ENCODE measurements around the gene LRRC32.
A peak's percentile ranks its signal among the peaks of the same experiment; 100 is the strongest.

Gene LRRC32

DNA sequence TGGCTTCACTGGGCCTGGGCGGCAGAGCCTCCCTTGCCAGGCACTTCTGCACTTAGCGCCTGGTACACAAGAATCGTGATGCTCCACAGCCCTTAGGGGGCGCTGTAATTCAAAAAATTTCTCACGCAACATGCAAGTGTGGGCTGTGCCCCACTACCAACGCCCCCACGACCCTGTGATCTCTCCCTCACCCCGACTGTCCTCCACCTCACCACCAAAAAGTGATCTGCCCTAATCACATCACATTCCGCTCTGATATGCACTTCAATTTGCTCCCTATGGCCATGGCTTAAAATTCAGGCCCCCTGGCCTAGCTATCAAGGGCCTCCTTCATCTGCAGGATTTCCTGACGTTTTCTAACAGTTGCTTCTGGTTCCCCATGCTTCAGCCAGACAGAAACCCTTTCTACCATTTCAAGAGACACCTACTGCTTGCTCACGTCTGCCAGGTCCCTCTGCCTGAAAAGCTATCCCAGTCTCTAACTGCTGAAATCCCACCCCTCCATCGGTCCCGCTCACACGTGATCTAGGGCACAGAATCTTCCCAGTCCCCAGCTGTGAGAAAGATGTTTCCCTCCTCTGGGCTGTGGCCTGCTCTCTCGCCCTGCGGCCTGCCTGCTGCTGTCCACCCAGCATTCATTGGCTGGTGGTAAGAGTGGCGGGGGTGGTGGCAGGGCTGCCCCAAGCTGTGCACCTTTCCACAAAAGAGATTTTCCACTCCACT lies 27.9 kb upstream of the LRRC32 start:
- no peak for DNase-seq

DNA sequence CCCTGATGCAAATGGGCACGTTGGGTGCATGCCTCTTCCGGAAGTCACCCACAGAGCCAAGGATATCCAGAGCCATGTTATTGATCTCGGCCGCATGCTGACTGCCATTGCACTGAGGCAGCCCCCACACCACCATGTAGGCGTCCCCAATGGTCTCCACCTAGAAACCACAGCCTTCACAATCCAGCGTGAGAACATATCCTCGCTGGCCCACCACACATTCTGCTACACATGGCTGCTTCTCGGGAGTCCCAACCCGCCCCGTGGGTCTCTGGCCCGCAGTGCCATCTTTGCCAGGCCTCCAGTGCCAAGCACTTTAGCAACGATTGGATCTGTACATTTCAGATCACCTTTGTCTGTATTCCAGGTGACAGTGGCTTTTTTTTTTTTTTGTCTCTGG lies 26.2 kb upstream of the LRRC32 start:
- no peak for DNase-seq

DNA sequence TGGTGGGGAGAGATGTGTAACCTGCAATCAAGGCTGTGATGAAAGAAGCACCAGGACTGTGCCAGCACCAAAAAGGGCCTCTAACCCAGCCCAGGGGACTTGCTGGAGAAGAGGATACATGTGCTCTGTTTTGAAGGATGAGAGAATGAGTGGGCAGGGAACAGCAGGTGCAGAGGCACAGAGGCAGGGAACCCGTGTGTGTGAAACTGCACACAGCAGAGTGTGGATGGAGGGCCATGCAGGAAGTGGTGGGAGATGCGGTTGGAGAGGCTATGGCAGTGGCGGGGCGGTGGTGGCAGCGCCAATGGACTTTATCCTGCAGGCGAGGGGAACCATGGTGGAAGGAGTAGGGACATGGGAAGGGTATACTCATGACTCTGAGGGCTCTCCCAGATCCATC lies 25.2 kb upstream of the LRRC32 start:
- no peak for DNase-seq

DNA sequence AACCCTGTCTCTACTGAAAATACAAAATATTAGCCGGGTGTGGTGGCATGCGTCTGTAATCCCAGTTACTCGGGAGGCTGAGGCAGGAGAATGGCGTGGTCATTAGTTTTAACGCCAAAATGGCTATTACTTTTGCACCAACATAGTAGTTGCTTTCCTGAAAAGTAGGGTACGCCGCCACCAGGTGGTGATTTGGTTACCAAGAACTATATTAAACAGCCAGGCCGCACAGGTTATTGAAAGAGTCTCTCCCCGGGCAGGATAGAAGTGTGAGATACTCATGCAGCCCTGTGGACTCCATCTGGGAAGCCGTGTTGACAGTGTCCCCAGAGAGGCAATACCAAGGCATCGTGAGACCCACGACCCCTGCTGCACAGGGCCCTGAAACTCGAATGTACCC lies 24.6 kb upstream of the LRRC32 start:
- DNase-seq: no peak

DNA sequence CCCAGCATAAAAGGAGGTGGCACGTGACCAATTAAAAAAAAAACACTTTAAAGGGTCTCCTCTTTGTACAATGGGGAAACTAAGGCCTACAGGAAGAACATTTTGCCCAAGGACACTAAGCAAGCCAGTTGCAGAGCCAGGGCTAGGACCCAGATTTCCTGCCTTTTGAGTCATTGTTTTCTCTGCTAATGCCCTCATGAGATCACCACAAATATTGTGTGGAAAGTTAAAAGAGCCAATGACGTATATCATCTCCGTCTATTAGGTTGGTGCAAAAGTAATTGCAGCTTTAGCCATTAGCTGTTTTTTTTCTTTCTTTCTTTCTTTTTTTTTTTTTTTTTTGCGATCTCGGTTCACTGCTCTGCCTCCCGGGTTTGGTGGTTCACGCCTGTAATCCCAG lies 24.1 kb upstream of the LRRC32 start:
- no peak for DNase-seq

DNA sequence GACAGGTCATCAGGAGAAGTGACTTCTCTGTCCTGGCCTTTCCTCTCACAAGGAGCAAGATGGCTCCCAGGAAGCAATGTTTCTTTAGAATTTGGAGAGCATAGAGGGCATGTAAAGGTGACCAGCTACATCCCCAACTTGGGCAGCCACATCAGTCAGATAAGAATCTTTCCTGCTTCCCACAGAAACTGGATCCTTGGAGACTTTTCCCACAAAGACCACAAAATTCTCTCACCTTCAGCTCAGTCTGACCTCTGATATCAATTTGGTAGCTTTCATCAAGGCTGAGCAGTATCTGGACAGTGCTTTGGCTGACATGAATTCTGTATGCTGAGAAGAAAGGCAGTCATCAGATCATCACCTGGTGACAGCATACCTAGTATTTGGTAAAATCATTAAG lies 23.3 kb upstream of the LRRC32 start:
- no peak for DNase-seq

DNA sequence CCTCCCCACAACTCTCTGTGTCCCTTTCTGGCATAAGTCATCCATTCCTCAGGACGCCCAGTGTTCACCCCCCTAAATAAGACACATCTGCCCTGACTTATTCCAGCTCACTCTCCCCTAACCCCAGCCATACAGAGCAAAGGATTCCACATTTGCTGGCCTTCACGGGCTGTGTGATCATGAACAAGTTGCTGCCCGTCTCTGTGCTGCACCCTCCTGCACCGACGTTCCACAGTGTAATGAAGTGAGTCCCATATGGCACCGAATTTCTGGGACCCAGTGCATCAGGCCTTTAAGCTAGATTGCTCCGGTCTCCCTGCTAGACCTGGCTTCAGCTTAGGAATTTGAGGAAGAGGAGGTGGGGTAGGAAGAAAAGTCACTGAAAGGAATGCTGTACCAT lies 22.4 kb upstream of the LRRC32 start:
- DNase-seq: no peak

DNA sequence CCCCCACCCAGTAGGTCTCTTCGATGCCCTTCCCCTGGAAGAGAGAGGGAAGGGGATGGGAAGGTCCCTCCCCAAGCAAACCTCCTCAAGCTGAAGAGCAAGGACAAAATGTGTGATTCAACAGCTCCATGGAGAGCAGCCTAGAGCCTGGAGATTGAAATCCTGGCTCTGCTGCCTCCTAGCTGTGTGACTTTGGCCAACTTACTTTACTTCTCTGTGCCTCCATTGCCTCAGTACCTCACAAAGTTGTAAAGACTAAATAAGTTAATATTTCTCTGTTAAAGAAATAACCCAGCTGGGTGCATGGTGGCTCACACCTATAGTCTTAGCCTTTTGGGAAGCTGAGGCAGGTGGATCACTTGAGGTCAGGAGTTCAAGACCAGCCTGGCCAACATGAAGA lies 21.1 kb upstream of the LRRC32 start:
- no peak for DNase-seq

DNA sequence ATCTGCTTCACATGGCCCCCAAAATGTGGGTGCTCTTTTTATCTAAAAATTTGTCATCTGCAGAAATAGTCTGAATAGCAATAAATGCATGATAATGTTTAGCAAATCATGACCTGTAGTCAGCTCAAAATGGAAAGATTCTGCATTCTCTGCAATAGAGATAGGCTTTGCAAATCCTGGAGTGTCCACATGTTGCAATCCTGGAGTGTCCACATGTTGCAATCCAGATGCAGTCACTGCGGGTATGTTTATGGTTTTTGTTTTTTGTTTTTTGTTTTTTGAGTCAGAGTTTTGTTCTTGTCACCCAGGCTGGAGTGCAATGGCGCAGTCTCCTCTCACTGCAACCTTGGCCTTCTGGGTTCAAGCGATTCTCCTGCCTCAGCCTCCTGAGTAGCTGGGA lies 20.2 kb upstream of the LRRC32 start:
- no peak for DNase-seq

DNA sequence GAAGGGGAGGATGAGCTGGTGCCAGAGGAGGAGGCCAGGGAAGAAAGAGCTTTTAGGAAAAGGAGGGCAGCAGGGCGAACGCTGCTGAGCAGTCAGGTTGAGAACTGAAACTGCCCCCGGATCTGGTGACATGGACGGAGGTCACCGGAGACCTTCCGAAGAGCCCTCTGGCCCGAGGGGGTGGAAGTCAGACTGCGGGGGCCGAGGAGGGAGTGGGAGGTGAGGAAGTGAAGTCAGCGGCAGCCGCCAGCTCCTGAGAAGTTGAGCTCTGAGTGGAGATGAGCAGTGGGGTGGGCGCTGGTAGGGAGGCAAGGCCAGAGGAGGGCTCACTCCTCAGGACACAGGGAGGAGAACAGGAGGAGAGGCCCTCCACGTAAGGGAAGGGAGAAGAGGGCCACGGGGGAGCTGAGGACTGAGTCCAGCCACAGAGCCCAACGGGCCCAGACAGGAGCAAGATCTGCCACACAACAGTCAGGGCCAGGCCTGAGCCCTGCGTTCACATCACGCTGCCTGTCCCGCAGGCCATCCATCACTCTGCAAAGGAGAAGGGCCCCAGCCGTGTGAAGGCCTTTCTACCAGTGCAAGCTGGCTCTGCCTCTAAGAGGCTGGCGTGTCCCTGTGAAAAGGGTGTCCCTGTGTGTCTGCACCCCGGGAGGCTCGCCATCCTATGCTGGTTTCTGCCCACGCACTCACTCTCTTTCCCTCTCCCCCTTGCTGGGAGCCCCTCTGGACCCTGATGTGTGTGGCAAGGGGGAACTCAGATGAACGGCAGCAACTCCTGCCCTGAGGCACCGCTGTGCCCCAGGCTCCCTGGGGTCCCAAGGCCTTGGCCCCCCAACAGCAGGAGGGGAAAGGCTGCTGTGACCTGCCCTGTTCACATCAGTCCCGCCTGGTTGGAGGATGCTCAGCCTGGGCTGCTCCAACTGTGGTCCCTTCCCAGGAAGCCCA lies 19.0 kb upstream of the LRRC32 start:
- no peak for DNase-seq

DNA sequence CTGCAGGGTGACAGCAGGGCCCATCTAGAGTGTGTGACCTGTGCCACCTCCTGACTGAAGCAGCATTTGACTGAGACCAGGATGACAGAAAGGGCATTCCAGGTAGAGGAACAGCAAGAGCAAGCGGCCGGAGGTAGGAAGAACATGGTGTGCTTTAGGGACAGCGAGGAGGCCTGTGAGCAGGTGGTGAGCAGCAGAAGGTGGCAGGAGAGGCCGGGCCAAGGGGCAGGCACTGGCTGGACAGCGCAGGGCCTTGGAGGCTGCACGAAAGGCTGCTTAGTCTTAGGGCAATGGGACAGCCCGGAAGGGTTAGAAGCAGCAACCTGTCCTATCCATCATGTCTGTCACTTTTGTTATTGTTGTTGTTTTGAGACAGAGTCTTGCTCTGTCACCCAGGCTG lies 17.6 kb upstream of the LRRC32 start:
- DNase-seq: no peak

DNA sequence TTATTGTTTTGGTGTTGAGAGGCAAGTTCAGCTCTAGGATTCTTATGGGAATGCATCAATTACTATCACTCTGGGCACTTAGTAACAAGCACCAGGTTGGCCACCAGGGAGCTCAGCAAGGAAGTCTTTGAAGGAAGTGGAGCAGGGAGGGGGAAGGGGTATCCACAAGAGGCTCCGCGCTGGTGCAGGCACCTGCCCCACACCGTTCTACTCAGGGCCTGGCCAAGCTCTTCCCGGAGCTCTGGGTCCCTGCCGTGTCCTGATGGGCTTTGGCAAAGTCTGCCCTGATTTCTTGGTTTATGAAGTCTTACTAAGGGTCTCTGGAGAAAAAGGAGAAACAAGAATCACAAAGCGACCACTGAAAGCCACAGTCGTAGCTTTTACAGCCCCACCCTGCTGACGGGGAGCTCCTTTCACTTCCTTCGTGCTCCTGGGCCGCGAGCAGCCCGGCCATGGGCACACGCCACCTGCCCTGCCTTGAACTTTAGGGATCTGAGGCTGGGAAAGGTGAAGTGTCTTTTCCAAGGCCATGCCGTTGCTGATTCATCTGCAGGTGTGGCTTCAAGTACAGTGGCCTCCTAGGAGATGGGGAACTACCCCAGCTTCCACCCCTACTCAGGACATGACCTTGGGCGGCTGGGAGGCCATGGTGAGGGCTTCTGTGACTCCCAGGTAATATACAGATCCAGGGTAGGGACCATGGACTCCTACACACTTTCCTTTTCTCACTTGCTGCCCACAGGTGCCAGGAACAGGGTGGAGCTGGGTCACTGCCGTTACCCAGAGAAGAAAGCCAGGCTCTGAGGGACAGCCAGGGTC lies 15.9 kb upstream of the LRRC32 start:
- DNase-seq: no peak

DNA sequence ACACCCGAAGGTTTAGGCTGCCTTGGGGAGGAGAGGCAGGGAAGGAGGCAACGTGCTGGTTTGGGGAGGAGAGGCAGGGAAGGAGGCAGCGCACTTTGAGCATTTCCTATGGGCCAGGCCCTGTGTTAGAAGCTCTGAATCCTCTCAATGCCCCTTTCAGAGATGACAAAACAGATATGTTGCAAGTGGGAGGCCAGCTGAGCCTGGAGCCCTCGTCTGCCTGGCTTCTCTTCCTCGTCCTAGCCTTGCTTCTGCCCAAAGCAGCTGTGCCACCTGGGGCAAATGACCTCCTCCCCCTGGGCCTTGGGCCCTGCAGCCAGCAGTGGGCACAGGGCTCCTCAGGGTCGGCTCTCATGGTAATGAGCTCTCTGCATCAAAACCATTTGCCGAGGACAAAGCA lies 15.3 kb upstream of the LRRC32 start:
- no peak for DNase-seq

DNA sequence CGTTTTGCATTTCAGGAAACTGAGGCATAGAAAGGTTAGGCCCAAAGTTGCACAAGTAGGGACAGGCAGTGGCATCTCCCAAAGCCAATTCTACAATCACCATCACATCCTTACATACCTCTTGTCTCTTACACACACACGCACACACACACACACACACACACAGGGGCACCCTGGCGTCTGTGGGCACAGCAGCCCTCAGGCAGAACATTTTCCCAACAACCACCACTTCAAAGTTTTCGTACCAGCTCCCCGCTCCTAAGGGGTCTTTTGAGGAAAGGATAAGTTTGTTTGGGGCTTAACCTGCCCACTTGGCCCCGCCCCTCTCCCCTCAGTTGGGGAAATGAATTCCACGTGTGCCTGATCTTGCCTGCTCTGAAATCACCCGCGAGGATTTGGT lies 14.7 kb upstream of the LRRC32 start:
- DNase-seq: no peak

DNA sequence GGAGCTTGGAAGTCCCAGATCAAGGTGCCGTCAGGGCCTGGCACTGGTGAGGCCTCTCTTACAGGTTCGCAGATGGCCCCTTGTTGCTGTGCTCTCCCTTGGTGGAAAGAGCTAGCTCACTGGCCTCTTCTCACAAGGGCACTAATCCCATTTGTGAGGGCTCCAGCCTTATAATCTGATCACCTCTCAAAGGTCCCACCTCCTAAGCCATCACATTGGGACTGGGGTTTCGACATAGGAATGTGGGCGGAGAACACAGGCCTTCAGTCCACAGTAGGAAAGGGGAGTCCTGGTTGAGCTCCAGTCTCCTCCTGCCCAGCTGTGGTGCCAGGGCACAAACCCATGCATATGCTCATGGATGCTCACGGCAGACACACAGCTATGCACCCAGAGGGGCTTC lies 14.0 kb upstream of the LRRC32 start:
- DNase-seq: no peak

DNA sequence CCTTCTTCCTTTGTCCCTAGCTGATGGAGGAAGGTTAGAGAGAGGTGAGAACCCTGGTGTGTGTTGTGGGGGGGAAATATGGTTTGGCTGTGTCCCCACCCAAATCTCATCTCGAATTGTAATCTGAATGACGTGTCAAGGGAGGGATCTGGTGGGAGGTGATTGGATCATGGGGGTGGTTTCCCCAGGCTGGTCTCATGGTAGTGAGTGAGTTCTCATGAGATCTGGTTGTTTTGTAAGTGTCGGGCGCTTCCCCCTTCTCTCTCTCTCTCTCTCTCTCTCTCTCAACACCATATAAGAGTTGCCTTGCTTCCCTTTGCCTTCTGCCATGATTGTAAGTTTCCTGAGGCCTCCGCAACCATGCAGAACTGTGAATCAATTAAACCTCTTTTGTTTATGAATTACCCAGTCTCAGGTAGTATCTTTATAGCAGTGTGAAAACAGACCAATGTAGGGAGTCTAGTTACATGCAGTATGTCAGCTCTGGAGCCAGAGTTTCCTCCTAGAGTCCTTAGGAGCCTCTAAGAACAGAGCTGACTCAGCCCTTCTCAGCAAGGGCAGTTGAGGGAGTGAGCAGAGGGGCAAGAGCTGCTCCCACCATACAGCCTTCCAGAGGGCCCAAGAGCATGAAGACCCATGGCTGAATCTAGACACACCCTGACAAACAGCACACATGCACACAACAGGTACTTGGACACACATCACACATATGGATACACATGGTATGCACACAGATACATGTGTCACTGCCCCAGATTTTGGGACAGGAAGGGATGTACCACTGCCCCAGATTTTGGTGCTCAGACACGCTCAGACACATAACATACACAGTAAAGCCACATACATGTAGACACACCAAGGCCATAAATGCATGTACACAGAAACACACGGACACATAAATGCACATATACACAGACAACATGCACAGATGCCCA lies 12.9 kb upstream of the LRRC32 start:
- no peak for DNase-seq

DNA sequence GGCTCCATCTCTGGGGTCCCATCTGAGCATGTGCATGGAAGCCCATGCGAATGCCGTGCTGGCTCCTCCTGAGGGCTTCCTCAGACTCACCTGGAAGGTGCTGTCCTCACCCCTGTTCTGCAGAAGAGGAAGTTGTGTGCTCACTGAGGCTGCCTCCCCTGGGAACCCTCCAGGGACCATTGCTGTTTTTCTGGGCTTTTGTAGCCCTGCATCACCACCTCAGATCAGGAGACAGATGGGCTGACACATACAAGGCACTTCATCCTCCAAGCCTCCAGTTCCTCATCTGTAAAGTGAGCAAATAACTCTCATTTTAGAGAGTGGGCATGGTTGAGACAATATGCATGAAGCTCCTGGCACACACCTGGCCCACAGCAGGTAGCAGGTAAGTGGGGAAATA lies 12.1 kb upstream of the LRRC32 start:
- DNase-seq: no peak

DNA sequence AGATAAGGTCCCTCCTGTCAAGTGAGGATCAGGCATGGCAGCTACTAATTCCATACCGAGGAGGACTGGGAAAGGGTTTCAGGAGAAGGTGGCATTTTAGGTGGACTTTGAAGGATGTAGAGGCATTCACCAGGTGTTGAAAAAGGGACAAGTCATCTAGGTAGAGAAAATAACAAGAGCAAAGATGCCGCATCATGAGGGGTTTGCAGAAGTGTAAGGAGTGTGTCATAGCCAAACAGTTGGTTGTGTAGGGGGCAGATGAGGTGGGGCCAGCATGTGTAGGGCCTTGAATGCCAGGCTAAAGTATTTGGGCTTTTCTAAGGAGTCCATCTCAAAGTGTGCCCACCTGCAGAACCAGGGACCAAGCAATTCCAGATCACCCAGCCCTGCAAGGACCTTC lies 11.6 kb upstream of the LRRC32 start:
- no peak for DNase-seq

DNA sequence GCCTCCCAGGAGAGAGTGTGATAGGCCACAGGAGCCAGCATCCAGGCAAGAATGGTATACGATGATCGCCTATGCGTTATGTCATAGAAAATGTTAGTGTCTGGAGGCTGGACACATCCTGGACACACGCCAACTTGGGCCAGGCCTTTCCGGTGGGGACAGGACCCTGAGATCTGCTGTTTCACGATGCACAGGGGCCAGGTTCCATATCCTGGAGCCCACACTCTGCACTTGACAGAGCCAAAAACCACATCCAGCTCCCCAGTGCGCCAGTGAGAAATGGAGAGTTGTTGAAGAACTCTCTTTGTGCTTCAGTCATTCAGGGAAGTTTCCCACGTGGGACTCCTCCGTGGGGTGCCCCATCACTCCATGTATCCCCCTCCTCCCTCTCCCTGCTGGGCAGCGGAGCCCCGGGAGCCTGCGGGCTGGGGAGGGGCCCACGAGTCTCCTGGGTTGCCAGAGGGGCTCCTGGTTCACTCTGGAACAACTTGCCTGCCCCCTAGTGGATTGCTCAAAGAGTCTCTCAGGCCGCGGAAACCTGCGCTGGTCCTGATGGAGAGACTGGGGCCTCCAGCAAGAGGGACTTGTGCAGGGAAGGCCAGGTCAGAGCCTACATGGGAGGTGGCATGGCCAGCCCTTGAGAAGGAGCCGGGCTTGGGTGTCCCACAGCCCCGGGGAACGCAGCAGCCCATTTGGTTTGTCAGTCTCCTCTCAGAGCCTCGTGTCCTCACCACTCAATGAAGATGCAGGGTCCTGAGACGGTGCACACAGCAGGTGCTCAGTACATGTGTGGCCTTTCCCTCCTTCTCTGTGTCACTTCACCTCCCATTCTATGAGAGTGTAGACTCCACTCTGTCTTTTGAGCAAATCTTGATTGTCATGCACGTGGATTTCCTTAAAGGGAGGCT lies 10.2 kb upstream of the LRRC32 start:
- DNase-seq: peak; percentile 56

DNA sequence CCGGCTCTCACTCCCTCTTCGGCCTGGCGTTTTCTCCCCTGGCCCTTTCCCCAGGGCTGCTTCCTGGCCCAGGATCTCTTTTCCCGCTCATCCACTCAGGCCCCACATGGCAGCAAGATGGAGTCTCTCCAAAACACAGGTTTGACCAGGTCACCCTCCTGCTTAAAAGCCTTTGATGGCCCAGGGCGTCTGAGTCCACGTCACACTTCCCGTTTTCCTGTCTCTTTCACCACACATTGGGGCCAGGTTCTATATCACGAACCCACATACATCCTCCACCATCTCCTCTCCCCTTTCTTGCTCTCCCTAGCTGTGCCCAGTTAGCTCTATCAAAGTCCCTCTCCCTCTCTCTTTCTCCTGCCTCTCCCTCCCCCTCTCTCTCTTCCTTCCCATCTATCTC lies 7.8 kb upstream of the LRRC32 start:
- DNase-seq: no peak

DNA sequence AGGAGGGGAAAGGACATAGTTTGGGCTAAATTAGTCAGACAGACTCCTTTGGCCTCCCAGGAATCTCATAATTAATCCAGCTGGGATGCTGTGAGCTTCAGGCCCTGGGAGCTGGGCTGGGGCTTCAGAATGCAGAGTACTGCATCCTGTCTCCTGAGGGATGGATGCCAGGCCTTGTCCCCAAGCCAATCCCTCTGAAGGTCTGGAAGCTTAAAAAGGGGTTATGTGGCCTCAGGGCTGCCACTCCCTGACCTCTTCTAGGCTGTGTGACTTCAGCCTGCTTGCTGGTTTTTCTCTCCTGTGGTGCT lies 6.9 kb upstream of the LRRC32 start:
- DNase-seq: no peak
